Activated CD4-positive, alpha-beta T cell treated with anti-CD3 and anti-CD28 coated beads, Interleukin-2, amount 10 ng/mL, durations not matched to agents 24 days and 14 days (primary cell): ENCODE results near the gene CLMP. TPM values are rescaled to one million over a fixed set of nuclear protein-coding genes. Genes with fewer than 3 reads are reported as not detected.

Experiments
- DNase-seq: peaks from one replicate; pipeline ENCODE4 v3.0.0; 2022
- H3K27ac Mint-ChIP-seq: one replicate; pipeline ENCODE4 v1.8.0; 2022; ENCODE audit warnings: mild to moderate bottlenecking, mixed read lengths
- H3K27me3 Mint-ChIP-seq: one replicate; pipeline ENCODE4 v1.8.0; 2022; ENCODE audit warnings: mixed read lengths
- H3K36me3 Mint-ChIP-seq: one replicate; pipeline ENCODE4 v1.8.0; 2022; ENCODE audit warnings: low read depth, mild to moderate bottlenecking, mixed read lengths
- H3K4me1 Mint-ChIP-seq: one replicate; pipeline ENCODE4 v1.8.0; 2021; ENCODE audit warnings: mixed read lengths
- H3K4me3 Mint-ChIP-seq: one replicate; pipeline ENCODE4 v1.8.0; 2022; ENCODE audit warnings: mild to moderate bottlenecking, moderate library complexity, mixed read lengths
- H3K9me3 Mint-ChIP-seq: one replicate; pipeline ENCODE4 v1.8.0; 2021; ENCODE audit warnings: mixed read lengths
- intact Hi-C: fragments of 100-400 bp; cut with micrococcal nuclease; formaldehyde crosslinking; loops from one replicate; pipeline ENCODE4 v1.15.1; 2023
- total RNA-seq: library from RNA; stranded (reverse); gene quantifications from 2 replicates; pipeline ENCODE4 v1.2.3, GENCODE V29; 2022

Gene CLMP
- total RNA-seq, 1 donor from 2014 or later: 0.05 TPM

DNA sequence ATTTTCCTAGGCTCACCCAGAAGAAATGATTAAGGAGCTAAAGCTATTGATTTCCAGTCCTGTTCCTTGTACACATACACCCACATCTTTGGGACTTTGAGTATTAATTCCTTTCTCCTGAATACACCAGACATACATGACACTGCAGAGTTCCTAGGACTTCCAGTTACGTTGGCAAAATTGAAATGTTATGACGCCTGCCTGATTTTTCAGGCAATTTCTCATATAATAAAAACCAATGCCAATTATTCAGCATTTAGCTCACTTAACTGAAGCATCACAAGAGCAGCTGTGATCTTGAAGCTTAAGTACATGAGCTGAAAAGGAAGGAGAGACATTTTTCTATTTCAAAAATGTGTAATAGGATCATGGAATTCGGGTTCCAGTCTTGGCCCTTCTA is 4.5 kb downstream of the CLMP start:
- no peak for DNase-seq
- Mint-ChIP-seq H3K27me3 (peaks cover 68% of the 10 kb centered on the region), H3K27ac (no peak overlapping the region), H3K4me3 (no peak overlapping the region), H3K9me3 (no peaks in the 10 kb centered on the region), H3K36me3 (no peaks in the 10 kb centered on the region), H3K4me1 (peaks cover 14% of the 10 kb centered on the region)
- intact Hi-C loops: loop anchor here (5.0 kb wide), 1 partner anchor 57 kb away; no protein-coding TSS in a partner anchor

DNA sequence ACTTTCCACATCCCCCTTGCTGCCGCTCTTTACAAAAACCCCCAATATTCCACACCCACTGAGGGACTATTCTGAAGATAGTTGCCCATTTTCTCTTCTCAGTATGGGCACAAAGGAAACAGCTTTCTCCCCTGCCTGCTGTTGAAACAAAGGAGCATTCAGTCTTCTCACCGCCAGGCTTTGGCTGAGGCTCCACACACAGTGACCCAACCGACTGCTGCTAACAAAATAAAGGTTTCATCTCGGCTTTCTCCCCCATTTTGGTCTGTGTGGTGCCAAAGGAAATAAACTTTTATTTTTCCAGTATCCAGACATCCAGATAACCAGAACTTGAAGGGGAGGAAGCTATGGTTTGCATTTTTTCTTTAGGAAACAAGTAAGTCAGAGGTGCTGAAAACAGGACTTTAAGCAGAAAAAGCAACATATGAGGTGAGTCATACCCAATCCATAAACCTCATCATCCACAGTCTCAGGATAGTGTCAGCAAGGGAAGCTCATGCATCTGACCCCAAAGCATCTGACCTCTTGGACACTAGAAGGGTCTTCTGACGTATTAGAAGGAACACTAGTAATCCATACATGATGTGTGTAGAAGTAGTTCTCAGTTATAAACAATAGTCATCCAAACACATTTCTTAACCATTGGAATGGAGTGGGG is 6.4 kb downstream of the CLMP start:
- intact Hi-C loops: no loop called here
- H3K27me3 Mint-ChIP-seq: peaks cover 61% of the 10 kb centered on the region
- H3K9me3 Mint-ChIP-seq: no peaks in the 10 kb centered on the region
- peaks cover 12% of the 10 kb centered on the region for H3K4me1 Mint-ChIP-seq
- no peak overlapping the region for H3K27ac Mint-ChIP-seq
- H3K4me3 Mint-ChIP-seq: no peak overlapping the region
- H3K36me3 Mint-ChIP-seq: no peaks in the 10 kb centered on the region
- DNase-seq: no peak

DNA sequence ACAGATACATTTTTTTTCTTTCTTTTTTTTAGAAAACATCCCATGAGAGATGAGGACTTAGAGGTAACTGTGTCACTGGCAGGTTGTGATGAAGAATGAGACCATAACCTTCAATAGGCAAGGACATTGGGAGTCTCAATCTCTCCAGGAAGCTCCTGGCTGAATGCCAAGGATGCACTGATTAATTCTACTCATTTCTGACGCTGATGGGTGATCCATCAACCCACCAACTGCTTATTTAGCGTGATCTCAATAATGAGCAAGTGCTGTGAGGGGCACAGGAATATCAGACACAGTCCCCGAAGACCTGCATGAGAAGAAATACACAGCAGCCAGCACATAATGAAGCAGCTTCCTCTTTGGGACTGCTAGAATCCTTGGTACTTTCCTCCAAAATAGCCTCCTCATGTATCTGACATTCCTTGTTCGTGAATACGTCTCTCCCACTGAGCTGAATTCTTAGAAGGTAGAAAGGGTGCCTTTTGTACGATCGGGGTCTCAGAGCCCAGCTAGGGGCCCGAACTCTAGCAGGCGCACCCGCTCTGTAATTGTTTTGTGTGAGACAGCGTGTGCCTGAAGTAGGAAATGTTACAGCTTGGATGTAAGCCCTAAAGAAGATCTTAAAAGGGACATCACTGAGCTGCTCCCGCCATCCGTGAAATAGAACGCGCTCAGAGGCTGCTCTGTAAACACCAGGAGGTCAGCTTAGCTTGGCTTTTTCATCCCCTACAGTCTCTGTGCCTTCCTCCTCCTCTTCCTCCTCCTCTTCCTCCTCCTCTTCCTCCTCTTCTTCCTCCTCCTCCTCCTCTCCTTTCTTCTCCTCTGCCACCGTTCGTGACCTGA is 7.2 kb downstream of the CLMP start:
- peaks cover 55% of the 10 kb centered on the region for H3K27me3 Mint-ChIP-seq
- no peak overlapping the region for H3K4me3 Mint-ChIP-seq
- no peak for DNase-seq
- no peaks in the 10 kb centered on the region for H3K9me3 Mint-ChIP-seq
- H3K4me1 Mint-ChIP-seq: peaks cover 12% of the 10 kb centered on the region
- no peaks in the 10 kb centered on the region for H3K36me3 Mint-ChIP-seq
- intact Hi-C loops: no loop called here
- no peak overlapping the region for H3K27ac Mint-ChIP-seq

- intact Hi-C loops: no loop called here
- H3K27ac Mint-ChIP-seq: no peak overlapping the region
- H3K36me3 Mint-ChIP-seq: no peaks in the 10 kb centered on the region
- H3K4me1 Mint-ChIP-seq: peaks cover 10% of the 10 kb centered on the region
- DNase-seq: no peak
- no peaks in the 10 kb centered on the region for H3K9me3 Mint-ChIP-seq
- H3K4me3 Mint-ChIP-seq: no peak overlapping the region
- peaks cover 50% of the 10 kb centered on the region for H3K27me3 Mint-ChIP-seq
These were observed 7.8 kb downstream of the CLMP start for GRCh38 chr11:123187248-123187647.

GRCh38 chr11:123186286-123186685 is 8.8 kb downstream of the CLMP start:
- Mint-ChIP-seq H3K4me1 (peaks cover 4% of the 10 kb centered on the region), H3K4me3 (no peak overlapping the region), H3K27ac (no peak overlapping the region), H3K27me3 (peaks cover 45% of the 10 kb centered on the region), H3K9me3 (no peaks in the 10 kb centered on the region), H3K36me3 (no peaks in the 10 kb centered on the region)
- intact Hi-C loops: no loop called here
- DNase-seq: no peak

GRCh38 chr11:123185326-123185725 is 9.7 kb downstream of the CLMP start:
- Mint-ChIP-seq H3K36me3 (no peaks in the 10 kb centered on the region), H3K27ac (no peak overlapping the region), H3K9me3 (no peaks in the 10 kb centered on the region), H3K4me1 (peaks cover 4% of the 10 kb centered on the region), H3K4me3 (no peak overlapping the region), H3K27me3 (peaks cover 40% of the 10 kb centered on the region)
- DNase-seq: no peak
- intact Hi-C loops: no loop called here

- intact Hi-C loops: no loop called here
- peaks cover 38% of the 10 kb centered on the region for H3K27me3 Mint-ChIP-seq
- no peak overlapping the region for H3K27ac Mint-ChIP-seq
- no peaks in the 10 kb centered on the region for H3K36me3 Mint-ChIP-seq
- peaks cover 4% of the 10 kb centered on the region for H3K4me1 Mint-ChIP-seq
- DNase-seq: no peak
- no peak overlapping the region for H3K4me3 Mint-ChIP-seq
- H3K9me3 Mint-ChIP-seq: no peaks in the 10 kb centered on the region
These were observed 10.5 kb downstream of the CLMP start for GRCh38 chr11:123184531-123184930.

DNA sequence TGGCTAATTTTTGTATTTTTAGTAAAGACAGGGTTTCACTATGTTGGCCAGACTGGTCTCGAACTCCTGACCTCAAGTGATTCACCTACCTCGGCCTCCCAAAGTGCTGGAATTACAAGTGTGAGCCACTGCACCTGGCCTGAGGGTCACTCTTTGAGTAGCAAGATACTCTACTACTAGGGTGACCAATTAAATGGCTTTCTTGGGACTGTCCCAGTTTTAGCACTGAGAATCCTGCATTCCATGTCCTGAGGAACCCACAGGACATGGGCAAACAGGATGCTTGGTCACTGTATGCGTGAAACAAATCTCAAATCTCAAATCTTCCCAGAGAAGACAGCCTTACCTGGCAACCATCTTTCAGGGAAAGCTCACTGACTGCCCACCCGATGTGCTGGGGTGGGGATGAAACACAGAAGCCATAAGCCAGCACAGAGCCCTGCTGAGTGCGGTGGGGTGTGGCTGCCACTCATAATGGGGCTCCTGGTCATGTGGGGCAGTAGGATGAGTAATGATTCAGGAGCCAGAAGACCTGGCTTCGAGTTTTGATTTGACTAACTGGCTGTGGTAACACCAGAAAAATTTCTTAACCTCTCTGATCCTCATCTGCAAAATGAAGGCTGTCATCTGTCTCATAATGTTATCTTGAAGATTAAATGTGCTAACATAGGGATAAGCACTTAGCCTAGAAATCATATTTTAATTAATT is 11.5 kb downstream of the CLMP start:
- Mint-ChIP-seq H3K4me1 (peaks cover 4% of the 10 kb centered on the region), H3K9me3 (no peaks in the 10 kb centered on the region), H3K36me3 (no peaks in the 10 kb centered on the region), H3K27ac (no peak overlapping the region), H3K4me3 (no peak overlapping the region), H3K27me3 (peaks cover 34% of the 10 kb centered on the region)
- DNase-seq: no peak
- intact Hi-C loops: no loop called here

DNA sequence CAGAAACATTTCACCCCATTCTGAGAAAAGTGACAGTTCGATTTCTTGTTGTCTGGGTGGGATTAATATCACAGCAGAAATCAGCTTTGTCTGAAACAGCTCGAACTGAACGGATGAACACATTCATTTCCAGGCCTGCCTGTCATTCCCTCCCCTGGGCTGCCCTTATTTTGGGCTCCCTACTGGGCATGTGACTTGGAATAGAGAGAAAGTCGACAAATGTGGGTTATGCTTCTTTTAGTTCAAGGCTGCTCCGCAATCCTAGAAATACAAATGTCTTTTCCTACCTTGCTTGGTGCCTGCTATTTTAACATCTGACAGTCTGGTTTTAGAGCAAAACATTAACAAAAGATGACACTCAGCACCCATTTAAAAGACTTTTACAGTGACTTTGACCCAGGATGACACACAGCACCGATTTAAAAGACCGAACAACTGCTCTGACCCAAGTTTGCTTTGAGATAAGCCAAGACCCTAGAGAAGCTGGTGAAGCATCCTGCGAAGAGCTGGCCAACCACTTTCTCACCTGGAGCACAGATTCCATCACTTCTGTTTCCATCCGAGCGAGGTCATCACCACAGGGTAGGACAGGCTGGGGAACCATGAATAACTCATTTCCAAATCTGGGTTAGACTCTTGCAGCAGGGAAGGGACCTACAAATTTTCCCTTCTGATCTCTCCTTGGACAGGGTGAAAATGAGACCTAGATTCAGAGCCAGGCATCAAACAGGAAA is 13.1 kb downstream of the CLMP start:
- H3K4me3 Mint-ChIP-seq: no peak overlapping the region
- H3K27ac Mint-ChIP-seq: no peak overlapping the region
- no peaks in the 10 kb centered on the region for H3K4me1 Mint-ChIP-seq
- intact Hi-C loops: no loop called here
- H3K9me3 Mint-ChIP-seq: no peaks in the 10 kb centered on the region
- no peak for DNase-seq
- H3K36me3 Mint-ChIP-seq: no peaks in the 10 kb centered on the region
- peaks cover 21% of the 10 kb centered on the region for H3K27me3 Mint-ChIP-seq

GRCh38 chr11:123181075-123181474 is 14.0 kb downstream of the CLMP start:
- intact Hi-C loops: no loop called here
- no peaks in the 10 kb centered on the region for H3K4me1 Mint-ChIP-seq
- peaks cover 4% of the 10 kb centered on the region for H3K9me3 Mint-ChIP-seq
- H3K27ac Mint-ChIP-seq: no peak overlapping the region
- peaks cover 18% of the 10 kb centered on the region for H3K27me3 Mint-ChIP-seq
- no peak for DNase-seq
- H3K4me3 Mint-ChIP-seq: no peak overlapping the region
- H3K36me3 Mint-ChIP-seq: no peaks in the 10 kb centered on the region

DNA sequence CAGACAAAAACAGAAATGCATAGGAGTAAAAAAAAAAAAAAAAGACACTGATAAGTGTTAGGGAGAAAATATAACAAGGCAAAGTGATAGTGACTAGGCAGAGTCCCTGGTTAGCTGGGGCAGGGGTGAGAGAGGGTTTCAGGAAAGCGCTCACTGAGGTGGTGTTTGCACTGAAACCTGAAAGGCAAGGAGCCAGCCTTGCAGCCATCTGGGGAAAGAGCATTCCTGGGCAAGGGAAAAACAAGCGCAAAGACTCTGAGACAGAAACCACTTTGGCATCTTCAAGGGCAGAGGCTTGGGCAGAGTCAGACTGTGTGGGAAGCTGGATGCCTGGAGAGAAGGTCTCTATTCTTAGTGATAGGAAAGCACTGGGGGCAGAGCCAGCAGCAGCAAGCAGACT is 14.5 kb downstream of the CLMP start:
- H3K27me3 Mint-ChIP-seq: peaks cover 14% of the 10 kb centered on the region
- intact Hi-C loops: no loop called here

GRCh38 chr11:123180166-123180565 is 14.9 kb downstream of the CLMP start:
- Mint-ChIP-seq H3K27ac (no peak overlapping the region), H3K4me1 (no peaks in the 10 kb centered on the region), H3K27me3 (peaks cover 14% of the 10 kb centered on the region), H3K4me3 (no peak overlapping the region), H3K9me3 (peaks cover 4% of the 10 kb centered on the region), H3K36me3 (no peaks in the 10 kb centered on the region)
- intact Hi-C loops: no loop called here
- no peak for DNase-seq

More for the DNA sequence above, 14.5 kb downstream of the CLMP start:
- Mint-ChIP-seq H3K4me1 (no peaks in the 10 kb centered on the region), H3K9me3 (peaks cover 4% of the 10 kb centered on the region), H3K36me3 (no peaks in the 10 kb centered on the region), H3K4me3 (no peak overlapping the region), H3K27ac (no peak overlapping the region)
- no peak for DNase-seq

DNA sequence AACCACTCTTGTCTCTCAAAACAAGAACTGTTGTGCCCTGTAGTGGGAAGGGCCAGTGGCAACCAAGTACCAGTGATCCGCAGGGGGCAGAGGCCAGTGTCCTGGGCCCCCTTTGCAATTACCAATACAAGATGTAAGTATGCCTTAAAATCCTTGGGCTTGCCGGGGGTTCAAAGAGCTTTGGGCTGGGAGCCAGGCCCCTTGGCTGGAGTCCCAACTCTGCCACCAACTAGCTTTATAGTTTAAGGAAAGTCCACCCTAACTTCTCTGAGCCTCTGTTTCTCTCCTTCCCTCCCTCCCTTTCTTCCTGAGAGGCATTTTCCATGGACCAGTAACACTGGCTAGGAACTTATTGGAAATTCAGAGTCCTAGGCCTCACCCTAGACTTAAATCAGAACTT is 15.5 kb downstream of the CLMP start:
- Mint-ChIP-seq H3K36me3 (no peaks in the 10 kb centered on the region), H3K27me3 (peaks cover 10% of the 10 kb centered on the region), H3K9me3 (peaks cover 4% of the 10 kb centered on the region), H3K4me1 (no peaks in the 10 kb centered on the region), H3K4me3 (no peak overlapping the region), H3K27ac (no peak overlapping the region)
- intact Hi-C loops: no loop called here
- DNase-seq: no peak
